Raji (cell line): Measurements from ENCODE around the gene TRIM7.
A peak's percentile ranks its signal among the peaks of the same experiment; 100 is the strongest.

Experiments used
- POLR2A ChIP-seq: IDR thresholded peaks from 2 replicates; pipeline ENCODE4 v1.6.1; 2011; ENCODE audit warnings: low read depth, low read length, control low read depth; ENCODE audit not compliant: insufficient read depth

TRIM7 gene

DNA sequence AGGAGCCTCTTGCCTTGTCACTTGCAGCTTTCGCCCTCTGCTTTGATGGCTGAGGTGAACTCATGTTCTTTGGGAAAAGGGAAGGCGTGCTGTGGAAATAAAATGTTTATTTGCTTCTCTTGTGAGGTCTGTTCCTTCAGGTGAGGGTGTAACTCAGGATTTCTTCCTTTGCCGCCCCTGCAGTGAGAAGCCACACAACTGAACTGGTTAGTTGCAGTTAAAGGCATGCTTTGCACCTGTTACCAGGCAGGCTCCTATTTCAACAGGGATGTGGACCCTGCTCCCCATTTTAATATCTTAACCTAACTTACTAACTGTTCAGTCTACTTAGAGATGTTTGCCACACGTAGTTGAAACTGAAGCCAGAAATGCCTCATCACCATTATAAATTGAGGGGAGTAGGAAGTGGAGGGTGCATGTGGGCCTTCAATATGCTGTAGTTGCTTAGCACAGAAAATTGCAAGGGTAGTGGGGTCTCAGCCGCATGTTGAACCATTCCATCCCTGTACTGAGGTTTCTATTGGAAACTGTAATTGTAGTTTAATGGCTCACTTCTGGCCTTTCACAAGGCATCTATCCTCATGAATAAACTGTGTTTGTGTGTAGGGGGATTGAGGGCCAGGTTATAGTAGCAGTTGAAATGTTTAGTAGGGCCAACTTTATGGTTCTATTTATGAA, 30.8 kb upstream of the TRIM7 start:
- no peak; the same call in 1 of the 2 replicates for TF ChIP-seq POLR2A

DNA sequence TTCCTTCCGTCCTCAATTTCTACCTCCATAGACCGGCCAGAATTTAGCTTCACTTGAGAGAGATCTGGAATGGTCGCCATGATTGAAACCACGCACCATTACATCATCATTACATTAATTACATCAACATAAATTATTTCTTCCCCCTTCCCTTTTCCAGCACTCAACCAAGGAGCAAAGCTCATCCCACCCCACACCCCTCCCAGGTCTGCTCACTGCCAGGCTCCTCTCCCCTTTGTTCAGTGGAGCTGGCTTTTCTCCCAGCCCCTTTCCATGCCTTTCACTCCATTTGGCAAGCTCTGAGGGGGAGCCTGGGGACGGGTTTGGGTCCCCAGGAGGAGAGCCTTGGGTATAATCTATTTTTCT, 30.3 kb upstream of the TRIM7 start:
- TF ChIP-seq POLR2A, result no peak

- peak; percentile 22 for TF ChIP-seq POLR2A
These were observed 29.7 kb upstream of the TRIM7 start for GRCh38 chr5:181234455-181235306.

- TF ChIP-seq POLR2A, result no peak
These were observed 28.9 kb upstream of the TRIM7 start for GRCh38 chr5:181233801-181234454.

- no peak for TF ChIP-seq POLR2A
These were observed 28.2 kb upstream of the TRIM7 start for GRCh38 chr5:181233088-181233800.

DNA sequence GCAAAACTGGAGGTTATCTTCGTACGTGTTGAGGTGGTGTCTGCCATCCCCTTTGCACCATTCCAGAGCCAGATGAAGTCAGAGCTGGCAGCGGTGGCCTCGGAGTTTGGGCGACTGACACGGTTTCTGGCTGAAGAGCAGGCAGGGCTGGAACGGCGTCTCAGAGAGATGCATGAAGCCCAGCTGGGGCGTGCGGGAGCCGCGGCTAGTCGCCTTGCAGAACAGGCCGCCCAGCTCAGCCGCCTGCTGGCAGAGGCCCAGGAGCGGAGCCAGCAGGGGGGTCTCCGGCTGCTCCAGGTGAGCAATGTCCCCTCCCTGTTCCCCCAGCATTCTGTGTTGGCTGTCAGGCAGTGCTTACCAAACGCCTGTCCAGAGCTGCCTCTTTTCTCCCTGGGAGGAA, 27.6 kb upstream of the TRIM7 start:
- no peak for TF ChIP-seq POLR2A

- TF ChIP-seq POLR2A, result no peak
These were observed 26.4 kb upstream of the TRIM7 start for GRCh38 chr5:181231432-181231831.

DNA sequence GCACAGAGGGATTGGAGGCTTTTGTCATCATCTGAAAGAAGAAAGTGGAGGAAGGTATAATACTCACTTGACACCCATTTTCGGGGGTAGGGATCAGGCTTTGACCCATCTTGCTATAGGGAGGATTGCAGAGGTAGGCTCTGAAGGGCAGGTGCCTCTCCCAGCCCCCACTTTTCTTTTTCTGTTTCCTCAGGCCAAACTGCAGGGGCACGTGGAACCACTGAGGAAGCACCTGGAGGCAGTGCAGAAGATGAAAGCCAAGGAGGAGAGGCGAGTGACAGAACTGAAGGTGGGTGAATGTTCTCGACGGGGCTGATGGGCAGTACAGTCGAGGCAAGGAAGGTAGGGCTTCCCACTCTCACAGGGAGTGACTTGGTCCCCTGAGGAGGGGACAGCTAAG, 25.6 kb upstream of the TRIM7 start:
- no peak for TF ChIP-seq POLR2A

GRCh38 chr5:181229996-181230395, 25.0 kb upstream of the TRIM7 start:
- no peak for TF ChIP-seq POLR2A

- no peak for TF ChIP-seq POLR2A
These were observed 19.6 kb upstream of the TRIM7 start for GRCh38 chr5:181224390-181225229.

GRCh38 chr5:181223729-181224389, 18.9 kb upstream of the TRIM7 start:
- peak; percentile 70 for TF ChIP-seq POLR2A

DNA sequence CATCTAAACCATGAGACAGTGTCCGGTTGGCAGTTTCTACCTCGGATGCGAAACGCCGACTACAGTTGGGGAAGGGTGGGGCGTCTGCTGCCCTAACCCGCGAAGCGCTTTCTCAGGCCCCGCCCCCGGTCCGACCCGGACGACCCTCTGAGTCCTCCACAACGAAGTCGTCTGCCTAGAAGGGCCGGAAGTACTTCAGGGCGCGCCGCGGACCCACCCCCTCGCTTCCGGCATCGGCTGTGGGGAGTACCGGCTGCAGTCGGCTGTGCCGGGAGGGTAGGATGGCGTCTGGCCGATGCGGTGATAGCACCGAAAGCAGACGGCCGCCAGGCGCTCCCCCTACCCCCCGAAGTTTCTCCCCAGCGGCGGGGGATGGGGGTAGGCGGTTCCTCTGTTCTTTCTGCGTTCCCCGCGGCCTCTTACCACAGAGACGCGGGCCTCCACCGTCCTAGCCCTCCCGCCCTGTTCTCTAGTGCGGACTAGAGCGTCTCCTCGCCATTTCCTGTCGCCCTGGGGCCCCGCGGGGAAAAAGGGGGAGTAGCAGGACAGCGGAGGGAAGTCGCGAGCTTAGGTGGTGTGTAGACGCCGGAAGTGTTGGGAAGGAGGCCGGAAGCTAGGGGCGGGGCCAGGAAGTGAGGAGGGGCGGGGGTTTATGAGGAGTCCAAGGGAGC, 18.2 kb upstream of the TRIM7 start, which contains the start of gene TRIM41:
Gene TRIM41, plus strand, starts transcription at position 224 of the 671 bp plus-strand sequence. CDS start 719 bp downstream, outside the sequence.
- TF ChIP-seq POLR2A, result peak; percentile 92

GRCh38 chr5:181222630-181223057, 17.6 kb upstream of the TRIM7 start:
- TF ChIP-seq POLR2A, result no peak
